RCC 7860 (cell line): ENCODE data around the gene RABGGTB.
"Not testable (repeated sequence)": the region's sequence is repeated elsewhere in the genome, so short reads cannot be mapped to it uniquely, and the experiment has no call there.

ENCODE experiments used
- DNase-seq: peaks from one replicate; pipeline ENCODE4 v3.0.0-alpha.2; 2015; ENCODE audit warnings: low spot score
- FAIRE-seq: peaks from 2 replicates; lab custom pipeline; 2012; peaks lifted over from hg19 to GRCh38; lab: Jason Lieb, UNC

RABGGTB gene

DNA sequence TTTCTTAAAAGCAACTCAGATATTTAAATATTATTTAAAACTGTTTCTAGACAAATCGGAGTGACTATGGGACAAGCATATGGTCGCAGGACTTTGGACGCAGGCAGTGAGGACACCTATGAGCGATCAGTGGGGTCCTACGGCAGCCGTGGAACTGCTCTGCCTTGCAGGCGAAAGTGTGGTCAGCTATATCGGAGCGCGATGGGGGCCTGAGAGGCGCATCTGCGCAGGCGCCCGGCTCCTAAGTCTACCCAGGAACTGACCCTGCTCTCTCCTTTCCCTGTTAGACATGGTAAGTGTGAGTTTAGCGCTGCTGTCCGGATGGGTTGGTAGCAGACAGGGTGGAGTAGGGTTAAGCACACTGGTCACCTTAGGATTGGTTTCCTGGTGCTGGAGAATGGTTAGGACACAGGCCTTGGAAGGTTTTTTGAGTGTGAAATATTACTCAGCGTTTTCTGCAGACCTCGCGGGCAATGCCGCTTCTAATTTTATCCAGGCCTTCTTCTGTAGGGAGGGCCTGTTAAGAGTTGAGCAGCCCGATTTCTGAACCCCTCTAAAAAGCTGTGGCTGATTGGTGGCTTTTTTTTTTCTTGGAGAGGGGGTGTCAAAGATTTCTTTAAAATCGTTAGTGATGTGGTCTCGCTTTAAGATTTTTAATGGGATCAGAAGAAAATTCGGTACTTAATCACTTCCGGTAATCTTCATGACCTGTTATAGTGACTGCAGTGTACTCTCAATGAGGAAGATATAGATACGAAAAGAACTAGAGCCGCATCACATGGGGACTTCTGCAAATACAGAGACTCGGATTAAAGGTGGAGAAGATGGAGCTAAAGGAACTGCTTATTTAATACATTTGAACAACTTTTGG lies at the start of gene RABGGTB:
TSS of gene RABGGTB (plus strand) at position 274 of the 871 bp plus-strand sequence. CDS start at position 290, 16 bp downstream.
- DNase-seq: peak; percentile 97
- peak; percentile 87 for FAIRE-seq

DNA sequence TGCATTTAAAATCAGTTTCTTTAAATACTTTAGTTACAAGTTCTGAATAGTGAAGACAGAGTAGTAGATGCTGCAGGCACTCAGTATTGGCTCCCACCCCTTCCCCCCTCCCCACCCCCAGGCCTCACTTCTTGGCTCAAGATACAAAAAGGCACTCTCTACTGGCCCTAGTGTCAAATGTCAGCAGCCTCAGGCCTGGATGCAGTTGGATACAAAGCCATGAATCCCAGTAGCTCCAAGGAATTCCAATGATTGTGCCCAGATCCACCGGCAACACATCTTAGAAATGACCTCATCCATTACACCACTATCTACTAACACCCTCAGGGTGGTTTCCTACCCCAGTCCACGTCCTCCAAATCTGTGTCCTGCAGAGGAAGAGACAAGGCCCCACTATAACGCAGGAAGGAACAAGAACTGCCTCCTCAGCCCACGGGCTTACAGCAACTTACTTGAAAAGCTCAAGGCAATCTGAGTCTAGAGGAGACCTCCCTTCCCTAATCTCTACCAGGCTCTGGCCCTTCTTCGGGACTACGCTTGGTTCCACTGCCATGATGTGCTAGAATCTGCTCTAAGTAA lies 43.9 kb upstream of the RABGGTB start:
- DNase-seq: no peak

DNA sequence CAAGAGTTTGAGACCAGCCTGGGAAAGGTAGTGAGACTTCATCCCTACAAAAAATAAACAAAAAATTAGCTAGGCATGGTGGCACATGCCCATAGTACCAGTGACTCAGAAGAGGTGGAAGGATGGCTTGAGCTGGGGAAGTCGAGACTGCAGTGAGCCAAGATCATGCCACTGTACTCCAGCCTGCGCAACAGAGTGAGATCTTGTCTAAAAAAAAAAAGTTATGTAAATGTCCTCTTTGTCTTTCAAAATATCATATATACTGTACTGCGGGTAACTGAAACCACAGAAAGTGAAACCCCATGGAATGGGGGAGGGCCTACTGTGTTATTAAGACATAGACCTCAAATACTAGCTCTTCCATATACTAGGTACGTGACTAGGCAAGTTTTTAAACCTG lies 40.8 kb upstream of the RABGGTB start:
- FAIRE-seq: no peak
- DNase-seq: no peak

More for the DNA sequence above, 43.9 kb upstream of the RABGGTB start:
- no peak for FAIRE-seq

DNA sequence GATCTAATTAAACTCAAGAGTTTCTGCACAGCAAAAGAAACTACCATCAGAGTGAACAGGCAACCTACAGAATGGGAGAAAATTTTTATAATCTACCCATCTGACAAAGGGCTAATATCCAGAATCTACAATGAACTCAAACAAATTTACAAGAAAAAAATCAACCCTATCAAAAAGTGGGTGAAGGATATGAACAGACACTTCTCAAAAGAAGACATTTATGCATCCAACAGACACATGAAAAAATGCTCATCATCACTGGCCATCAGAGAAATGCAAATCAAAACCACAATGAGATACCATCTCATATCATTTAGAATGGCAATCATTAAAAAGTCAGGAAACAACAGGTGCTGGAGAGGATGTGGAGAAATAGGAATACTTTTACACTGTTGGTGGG lies 28.8 kb upstream of the RABGGTB start:
- FAIRE-seq, DNase-seq: not testable (repeated sequence)

DNA sequence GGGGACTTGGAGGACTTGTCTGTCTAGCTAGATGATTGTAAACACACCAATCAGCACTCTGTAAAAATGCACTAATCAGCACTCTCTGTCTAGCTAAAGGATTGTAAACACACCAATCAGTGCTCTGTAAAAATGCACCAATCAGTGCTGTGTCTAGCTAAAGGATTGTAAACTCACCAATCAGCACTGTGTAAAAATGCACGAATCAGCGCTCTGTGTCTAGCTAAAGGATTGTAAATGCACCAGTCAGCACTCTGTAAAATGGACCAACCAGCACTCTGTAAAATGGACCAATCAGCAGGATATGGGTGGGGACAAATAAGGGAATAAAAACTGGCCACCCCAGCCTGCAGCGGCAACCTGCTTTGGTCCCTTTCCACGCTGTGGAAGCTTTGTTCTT lies 27.5 kb upstream of the RABGGTB start:
- not testable (repeated sequence) for DNase-seq, FAIRE-seq

GRCh38 chr1:75764057-75764655 lies 21.9 kb upstream of the RABGGTB start:
- no peak for FAIRE-seq
- no peak for DNase-seq

GRCh38 chr1:75765697-75766355 lies 20.2 kb upstream of the RABGGTB start:
- peak; percentile 82 for FAIRE-seq

DNA sequence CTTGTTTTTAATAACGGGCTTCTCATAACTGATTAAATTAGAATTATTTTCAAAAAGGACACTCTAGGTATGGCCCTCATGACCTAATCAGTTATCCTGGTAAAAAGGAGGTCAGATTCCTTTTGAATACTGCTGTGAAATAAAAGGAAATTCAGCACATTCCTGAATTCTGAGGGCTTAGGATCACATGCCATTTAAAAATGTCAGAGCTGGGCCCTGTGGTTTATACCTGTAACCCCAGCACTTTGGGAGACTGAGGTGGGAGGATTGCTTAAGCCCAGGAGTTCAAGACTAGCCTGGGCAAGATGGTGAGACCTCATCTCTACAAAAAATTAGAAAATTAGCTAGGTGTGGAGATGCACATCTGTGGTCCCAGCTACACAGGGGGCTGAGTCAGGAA lies 18.0 kb upstream of the RABGGTB start:
- FAIRE-seq (no peak), DNase-seq (no peak)

More at GRCh38 chr1:75765697-75766355, 20.2 kb upstream of the RABGGTB start:
- DNase-seq: peak; percentile 66

GRCh38 chr1:75770761-75771160 lies 15.3 kb upstream of the RABGGTB start:
- FAIRE-seq: no peak
- no peak for DNase-seq

GRCh38 chr1:75771978-75772377 lies 14.1 kb upstream of the RABGGTB start:
- FAIRE-seq (no peak), DNase-seq (no peak)

- not testable (repeated sequence) for FAIRE-seq, DNase-seq
These were observed 8.2 kb upstream of the RABGGTB start for GRCh38 chr1:75777812-75778211.

- FAIRE-seq, DNase-seq: not testable (repeated sequence)
These were observed 7.4 kb upstream of the RABGGTB start for GRCh38 chr1:75778694-75779093.

GRCh38 chr1:75780183-75780582 lies 5.9 kb upstream of the RABGGTB start:
- DNase-seq, FAIRE-seq: not testable (repeated sequence)

- FAIRE-seq, DNase-seq: not testable (repeated sequence)
These were observed 2.1 kb upstream of the RABGGTB start for GRCh38 chr1:75783920-75784319.

- FAIRE-seq (no peak), DNase-seq (no peak)
These were observed 605 bp upstream of the RABGGTB start for GRCh38 chr1:75785320-75785982.

GRCh38 chr1:75786901-75787493 lies 941 bp downstream of the RABGGTB start:
- DNase-seq (no peak), FAIRE-seq (no peak)

DNA sequence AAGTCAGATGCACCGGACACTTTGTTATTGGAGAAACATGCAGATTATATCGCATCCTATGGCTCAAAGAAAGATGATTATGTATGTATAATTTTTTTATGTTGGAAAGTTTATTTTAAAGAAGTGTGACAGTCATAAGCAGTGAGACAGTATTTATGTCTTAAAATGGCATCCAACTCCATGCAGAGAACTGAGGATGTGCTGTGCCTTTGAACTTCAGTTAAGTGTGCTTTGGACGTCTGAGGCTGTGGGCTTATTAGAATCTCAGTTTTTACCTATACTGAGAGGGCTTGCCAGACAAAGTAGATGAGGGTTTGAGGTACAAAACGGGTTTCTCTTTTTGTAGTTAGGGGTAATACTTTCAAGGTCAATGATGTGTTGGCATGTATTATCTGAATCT lies 1.5 kb downstream of the RABGGTB start:
- FAIRE-seq (no peak), DNase-seq (no peak)

- DNase-seq (no peak), FAIRE-seq (no peak)
These were observed 3.9 kb downstream of the RABGGTB start for GRCh38 chr1:75789988-75790387.

GRCh38 chr1:75791022-75791421 lies 5.0 kb downstream of the RABGGTB start:
- DNase-seq: peak; percentile 29
- FAIRE-seq: peak; percentile 21

GRCh38 chr1:75792091-75792490 lies 6.0 kb downstream of the RABGGTB start:
- no peak for DNase-seq
- FAIRE-seq: no peak
